ENCODE data around the gene TLR3. TPM values are rescaled to one million over a fixed set of nuclear protein-coding genes. Genes with fewer than 3 reads are reported as not detected.

TLR3 gene
- polyA plus RNA-seq, 3 donors, result 0.09 TPM; not detected in 2

GRCh38 chr4:186134861-186135260 lies 65.9 kb downstream of the TLR3 start:
- no peaks in the 10 kb centered on the region for H3K79me2 ChIP-seq (ENCODE audit: insufficient read depth, low read length)
- Mint-ChIP-seq H3K27me3 (ENCODE audit: low read depth in 3 of 3) (peaks cover 2 to 5% (median 4%) of the 10 kb centered on the region in 3 donors), H3K27ac (no peak overlapping the region), H3K36me3 (no peaks in the 10 kb centered on the region), H3K4me3 (no peak overlapping the region), H3K4me1 (no peaks in the 10 kb centered on the region), H3K9me3 (no peaks in the 10 kb centered on the region)
- no peak overlapping the region for H3K4me3 ChIP-seq (replicated peaks in 1 of 3; ENCODE audit: low read depth in 2 of 3, low read length in 3 of 3)
- no peak overlapping the region for H3K4me2 ChIP-seq (replicated peaks; ENCODE audit: extremely low read depth, low read length, poor library complexity, severe bottlenecking)
- peaks cover 0 to 3% of the 10 kb centered on the region in 2 donors for H3K27me3 ChIP-seq (ENCODE audit: control insufficient read depth in 2 of 2, insufficient read depth in 2 of 2, low read length in 2 of 2)
- no peaks in the 10 kb centered on the region for H3K36me3 ChIP-seq (replicated peaks in 1 of 2; ENCODE audit: control insufficient read depth in 1 of 2, insufficient read depth in 2 of 2, low read length in 2 of 2)
- no peak overlapping the region for H3K9ac ChIP-seq (ENCODE audit: insufficient read depth, low read length, poor library complexity, severe bottlenecking)
- no peaks in the 10 kb centered on the region for H4K20me1 ChIP-seq (ENCODE audit: insufficient read depth, low read length)
- 96% methylated on average over 9 of the region's 11 CpGs for WGBS (ENCODE audit: insufficient coverage)
- no peak for TF ChIP-seq CTCF (IDR thresholded peaks at IDR 0.05)
- no peaks in the 10 kb centered on the region for H3K9me3 ChIP-seq (replicated peaks in 1 of 2; ENCODE audit: control insufficient read depth in 1 of 2, insufficient read depth in 1 of 2, low read length in 2 of 2)
- intact Hi-C loops (cut with micrococcal nuclease), result no loop called here
- H2AFZ ChIP-seq (ENCODE audit: insufficient read depth, low read depth, low read length, poor library complexity, severe bottlenecking), result no peak overlapping the region
- no peak for DNase-seq
- no peaks in the 10 kb centered on the region for H3K4me1 ChIP-seq (ENCODE audit: control insufficient read depth in 1 of 2, insufficient read depth in 2 of 2, low read length in 2 of 2)
- H3K27ac ChIP-seq (ENCODE audit: low read depth in 1 of 2, low read length in 2 of 2), result no peak overlapping the region

DNA sequence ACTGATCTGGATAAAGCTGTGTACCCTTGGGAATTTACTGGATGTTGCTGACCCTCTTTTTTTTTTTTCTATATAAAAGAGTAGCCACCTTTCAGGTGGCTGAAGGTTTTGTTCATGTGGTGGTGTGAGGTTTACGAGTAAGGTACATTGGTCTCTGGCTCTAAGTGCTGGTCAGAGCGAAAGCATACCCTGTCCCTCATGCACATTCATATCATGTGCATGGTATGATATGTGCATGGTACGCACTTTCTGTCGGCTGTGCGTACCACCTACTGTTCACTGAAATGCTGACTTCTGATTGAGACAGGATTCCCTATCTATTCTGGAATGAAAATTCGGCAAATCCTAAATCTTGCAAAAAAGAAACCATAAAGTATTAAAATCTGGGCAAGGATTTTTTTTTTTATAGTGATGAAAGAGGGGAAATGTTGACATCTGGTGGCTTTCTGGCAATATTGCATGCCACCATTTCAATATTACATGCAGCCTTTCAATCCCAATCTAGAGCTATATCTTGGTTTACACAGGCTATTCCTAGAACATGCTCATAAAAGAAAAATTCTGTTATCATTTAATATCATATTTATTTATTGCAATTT lies 68.3 kb downstream of the TLR3 start:
- TF ChIP-seq CTCF (IDR thresholded peaks at IDR 0.05), result peak; percentile 16
- no CpG with 5 or more reads among the region's 6 CpGs for WGBS (ENCODE audit: insufficient coverage)
- Histone ChIP-seq H3K9me3 (replicated peaks in 1 of 2; ENCODE audit: control insufficient read depth in 1 of 2, insufficient read depth in 1 of 2, low read length in 2 of 2) (no peaks in the 10 kb centered on the region), H3K36me3 (replicated peaks in 1 of 2; ENCODE audit: control insufficient read depth in 1 of 2, insufficient read depth in 2 of 2, low read length in 2 of 2) (no peaks in the 10 kb centered on the region), H3K4me2 (replicated peaks; ENCODE audit: extremely low read depth, low read length, poor library complexity, severe bottlenecking) (no peak overlapping the region), H3K27ac (ENCODE audit: low read depth in 1 of 2, low read length in 2 of 2) (no peak overlapping the region), H3K79me2 (ENCODE audit: insufficient read depth, low read length) (no peaks in the 10 kb centered on the region), H4K20me1 (ENCODE audit: insufficient read depth, low read length) (no peaks in the 10 kb centered on the region), H3K27me3 (ENCODE audit: control insufficient read depth in 2 of 2, insufficient read depth in 2 of 2, low read length in 2 of 2) (peaks cover 0 to 5% of the 10 kb centered on the region in 2 donors), H3K4me1 (ENCODE audit: control insufficient read depth in 1 of 2, insufficient read depth in 2 of 2, low read length in 2 of 2) (no peaks in the 10 kb centered on the region), H3K9ac (ENCODE audit: insufficient read depth, low read length, poor library complexity, severe bottlenecking) (no peak overlapping the region), H3K4me3 (replicated peaks in 1 of 3; ENCODE audit: low read depth in 2 of 3, low read length in 3 of 3) (no peak overlapping the region), H2AFZ (ENCODE audit: insufficient read depth, low read depth, low read length, poor library complexity, severe bottlenecking) (no peak overlapping the region)
- Mint-ChIP-seq H3K27ac (no peak overlapping the region), H3K4me1 (no peaks in the 10 kb centered on the region), H3K4me3 (no peak overlapping the region), H3K27me3 (ENCODE audit: low read depth in 3 of 3) (peaks cover 2 to 12% (median 11%) of the 10 kb centered on the region in 3 donors), H3K9me3 (no peaks in the 10 kb centered on the region), H3K36me3 (no peaks in the 10 kb centered on the region)
- intact Hi-C loops (cut with micrococcal nuclease), result no loop called here
- DNase-seq, result no peak

Small RNA genes within 50 kb of the gene (small RNA-seq; reads per million reads assigned to genes)
- gene RF00322 (ENCODE audit: insufficient read length, low read depth) (not detected), gene RNU4-64P (ENCODE audit: insufficient read length, low read depth) (not detected)

Other genes with a start within 250 kb of the TLR3 start
- gene FAM149A, start 35.5 kb downstream of the TLR3 start, polyA plus RNA-seq, result not detected
- gene CYP4V2, start 122.4 kb downstream of the TLR3 start, polyA plus RNA-seq, result 10 to 100 TPM in 1 of 3 donors, 1 to 10 TPM in 2; 6.3 to 10.5 (median 6.3) TPM
- under 1 TPM in 1 of 3 donors, not detected in 2; 0.28 TPM for gene KLKB1, start 158.4 kb downstream of the TLR3 start, polyA plus RNA-seq
- not detected for gene F11, start 197.0 kb downstream of the TLR3 start, polyA plus RNA-seq